SH-SY5Y (cell line): ENCODE data around the gene AVPR1A.

Experiments
- GATA2 ChIP-seq: IDR thresholded peaks from 2 replicates; pipeline ENCODE4 v1.6.1; 2011; ENCODE audit warnings: mild to moderate bottlenecking, low read depth, low read length
- GATA3 ChIP-seq: IDR thresholded peaks from 2 replicates; pipeline ENCODE4 v1.6.1; 2011; ENCODE audit warnings: low read depth, mild to moderate bottlenecking, low read length, moderate library complexity

GRCh38 chr12:63154560-63154959, 3.6 kb upstream of the AVPR1A start:
- TF ChIP-seq GATA2: no peak
- no peak for TF ChIP-seq GATA3
